Right lobe of liver (tissue), 6 donors: ENCODE results near the gene SEC31A. TPM values are rescaled to one million over a fixed set of nuclear protein-coding genes. Genes with fewer than 3 reads are reported as not detected.

Experiments
- ATAC-seq, 4 donors: fragments of 200-7000 bp; cut with Tn5 transposase; one replicate each; pipeline ENCODE4 v1.9.1; 2020; ENCODE audit warnings: mild to moderate bottlenecking in 4 of 4, moderate library complexity in 4 of 4
- DNase-seq, 3 donors: peaks; one replicate each; pipeline ENCODE4 v3.0.0-alpha.2; 2020
- H3K27ac ChIP-seq, 3 donors: fragments of 200-600 bp; one replicate each; pipeline ENCODE4 v1.8.0; 2022
- H3K27me3 ChIP-seq, 2 donors: fragments of 200-600 bp; one replicate each; pipeline ENCODE4 v1.8.0; 2022
- H3K36me3 ChIP-seq, 4 donors: fragments of 200-600 bp; sonication (generic) in 1 of 4; one replicate each; pipeline versions ENCODE4 v1.5.1 to v1.8.0; 2017 to 2022; ENCODE audit warnings: control low read depth in 1 of 4
- H3K4me1 ChIP-seq, 4 donors: fragments of 200-600 bp; sonication (generic) in 1 of 4; one replicate each; pipeline versions ENCODE4 v1.5.1 to v1.8.0; 2017 to 2022; ENCODE audit warnings: control low read depth in 1 of 4
- H3K4me3 ChIP-seq, 3 donors: fragments of 200-600 bp; one replicate each; pipeline ENCODE4 v1.8.0; 2022
- H3K9me3 ChIP-seq, 4 donors: fragments of 200-600 bp; sonication (generic) in 1 of 4; one replicate each; pipeline versions ENCODE4 v1.5.1 to v1.8.0; 2017 to 2022; ENCODE audit warnings: control low read depth in 1 of 4
- POLR2A ChIP-seq: fragments of 450-650 bp; IDR thresholded peaks from one replicate; pipeline ENCODE4 v1.6.1; 2017; ENCODE audit warnings: antibody characterized with exemption, mild to moderate bottlenecking
- WGBS: methylation state at CpG from one replicate; pipeline ENCODE4 v1.1.6; 2018; ENCODE audit warnings: low coverage, low lambda C conversion rate; ENCODE audit not compliant: insufficient coverage; ENCODE audit errors: missing lambda C conversion rate; 5-methylcytosine and 5-hydroxymethylcytosine counted together
- intact Hi-C, 2 donors: fragments of 100-400 bp; cut with DNase I; formaldehyde crosslinking; loops; one replicate each; pipeline versions ENCODE4 v1.11.2 to v1.14.1; 2022
- total RNA-seq, 6 experiments: library from RNA; depleted of rRNA in 2 of 6; stranded (reverse); fragments of >200 nt in 2 of 6; fragmentation: NEBNext Ultra II Directional in 3 of 6; extraction: Animal tissue kit (Norgen Biotek cat#: 25700) in 3 of 6; gene quantifications; one replicate each; pipeline versions ENCODE4 v1.1.0 to v1.2.4, GENCODE V29; 2016 to 2023
- TF ChIP-seq, protein P1 (sequence below), 4 donors: fragments of 200-600 bp in 3 of 4; fragments of 450-650 bp in 1 of 4; IDR thresholded peaks; one replicate each; pipeline versions ENCODE4 v1.5.1 to v1.8.0; 2016 to 2022; ENCODE audit warnings: antibody characterized with exemption in 4 of 4, mild to moderate bottlenecking in 2 of 4
- donor health status: DM: no; HTN: yes; CAD: no.
- donor health status: DM: no; HTN: no; CAD: no.
- donor health status: DM: no; HTN: no; CAD: no.
- donor health status: DM: no; HTN: yes; CAD: no.
- donor health status: DM: no; HTN: yes; CAD: no.

SEC31A gene
- total RNA-seq, 6 experiments from 2014 or later, result 117 to 161 (median 128) TPM

DNA sequence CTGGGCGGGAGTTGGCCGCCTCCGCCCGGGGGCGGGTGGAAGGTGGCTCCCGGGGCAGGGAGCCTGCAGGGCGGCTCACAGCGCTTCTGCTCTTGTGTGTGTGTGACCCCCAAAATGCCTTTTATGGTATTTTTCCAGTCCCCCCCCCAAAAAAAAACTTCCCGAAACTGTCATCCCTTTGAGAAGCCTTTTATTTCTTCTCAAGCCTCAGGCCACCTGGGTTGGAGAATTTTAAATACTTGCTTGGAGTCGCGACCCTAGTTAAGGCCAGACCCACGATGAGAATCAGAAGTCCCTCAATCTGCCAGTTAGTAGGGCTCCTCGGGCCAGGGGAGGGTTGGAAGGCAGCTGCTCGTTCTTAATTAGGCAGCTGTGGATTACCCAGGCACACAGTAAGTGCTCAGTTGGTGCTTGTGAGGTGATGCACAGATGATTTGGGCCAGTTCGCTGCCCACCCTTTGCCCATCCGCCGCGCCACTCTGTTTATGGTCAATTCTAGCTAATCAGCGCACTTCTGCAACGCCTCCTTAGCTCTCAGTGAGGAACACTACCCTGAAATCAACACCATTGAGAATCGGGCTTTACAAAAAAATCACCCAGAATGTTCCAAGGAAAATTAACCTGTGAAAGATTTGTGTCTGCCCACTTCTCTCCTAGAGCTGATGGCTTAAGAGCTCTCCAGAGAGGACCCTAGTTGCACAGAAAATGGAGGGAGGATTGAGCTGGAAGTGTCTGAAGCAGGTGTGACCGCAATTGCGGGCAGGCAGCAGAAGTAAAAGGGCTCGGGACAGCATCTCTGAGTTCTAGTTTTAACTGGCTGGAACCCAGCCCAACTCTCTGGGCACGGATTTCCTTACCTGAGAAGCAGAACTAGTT lies 91.7 kb downstream of the SEC31A start:
- peak overlapping the region; percentile 47 to 55 (median 49) for H3K4me3 ChIP-seq
- TF ChIP-seq, protein P1, sequence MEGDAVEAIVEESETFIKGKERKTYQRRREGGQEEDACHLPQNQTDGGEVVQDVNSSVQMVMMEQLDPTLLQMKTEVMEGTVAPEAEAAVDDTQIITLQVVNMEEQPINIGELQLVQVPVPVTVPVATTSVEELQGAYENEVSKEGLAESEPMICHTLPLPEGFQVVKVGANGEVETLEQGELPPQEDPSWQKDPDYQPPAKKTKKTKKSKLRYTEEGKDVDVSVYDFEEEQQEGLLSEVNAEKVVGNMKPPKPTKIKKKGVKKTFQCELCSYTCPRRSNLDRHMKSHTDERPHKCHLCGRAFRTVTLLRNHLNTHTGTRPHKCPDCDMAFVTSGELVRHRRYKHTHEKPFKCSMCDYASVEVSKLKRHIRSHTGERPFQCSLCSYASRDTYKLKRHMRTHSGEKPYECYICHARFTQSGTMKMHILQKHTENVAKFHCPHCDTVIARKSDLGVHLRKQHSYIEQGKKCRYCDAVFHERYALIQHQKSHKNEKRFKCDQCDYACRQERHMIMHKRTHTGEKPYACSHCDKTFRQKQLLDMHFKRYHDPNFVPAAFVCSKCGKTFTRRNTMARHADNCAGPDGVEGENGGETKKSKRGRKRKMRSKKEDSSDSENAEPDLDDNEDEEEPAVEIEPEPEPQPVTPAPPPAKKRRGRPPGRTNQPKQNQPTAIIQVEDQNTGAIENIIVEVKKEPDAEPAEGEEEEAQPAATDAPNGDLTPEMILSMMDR (IDR thresholded peaks at IDR 0.05), result no peak
- no peak for TF ChIP-seq POLR2A
- no peaks in the 10 kb centered on the region for H3K36me3 ChIP-seq
- DNase-seq, result no peak
- H3K4me1 ChIP-seq, result peaks cover 0 to 18% (median 4%) of the 10 kb centered on the region in 4 donors
- H3K27me3 ChIP-seq, result no peaks in the 10 kb centered on the region
- H3K9me3 ChIP-seq, result no peaks in the 10 kb centered on the region
- H3K27ac ChIP-seq, result no peak overlapping the region
- 10% methylated on average over 15 of the region's 25 CpGs for WGBS
- peak in 1 of 4 donors; percentile 8 for ATAC-seq
- intact Hi-C loops, result no loop called here

DNA sequence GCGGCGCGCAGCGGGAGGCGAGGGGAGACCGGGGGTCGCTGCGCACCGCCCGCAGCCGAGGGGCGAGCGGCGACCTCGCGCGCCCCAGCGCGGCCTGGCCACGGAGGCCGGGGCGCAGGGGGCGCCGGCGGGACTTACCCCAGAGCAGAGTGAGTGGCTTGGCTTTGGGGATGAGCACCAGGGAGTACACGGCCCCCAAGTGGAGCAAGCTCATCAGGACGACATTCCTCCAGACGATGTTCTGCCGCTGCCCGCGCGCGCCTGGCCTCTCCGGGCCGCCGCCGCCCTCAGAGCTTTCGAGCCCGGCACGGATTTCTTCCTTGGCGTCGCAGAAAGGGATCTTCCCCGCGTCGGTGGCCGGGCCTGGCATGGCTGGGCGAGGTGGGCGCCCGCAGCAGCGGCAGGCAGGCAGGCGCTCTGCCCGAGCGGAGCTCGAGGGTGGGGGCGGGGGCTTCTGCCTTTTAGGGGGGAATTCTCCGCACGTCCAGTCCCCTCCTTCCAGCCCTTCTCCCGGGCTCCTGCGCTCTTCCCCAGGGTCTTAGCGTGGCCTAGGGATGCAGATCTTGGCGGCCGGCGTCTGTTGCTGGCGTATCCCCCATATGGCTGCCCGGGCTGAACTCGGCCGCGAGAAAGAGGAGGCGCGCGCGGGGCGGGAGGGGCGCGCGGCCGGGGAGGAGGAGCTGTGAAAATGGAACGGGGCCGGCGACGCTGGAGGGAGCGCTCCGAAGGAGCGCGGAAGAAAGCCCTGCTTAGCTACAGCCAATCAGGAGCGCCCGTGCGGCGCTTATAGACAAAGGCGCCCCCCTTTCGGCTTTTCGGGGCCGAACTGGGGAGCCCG lies 92.6 kb downstream of the SEC31A start, which contains the start of gene SCD5:
TSS of gene SCD5 (minus strand) at position 629 of the 838 bp plus-strand sequence. CDS start at position 370, 259 bp downstream.
- WGBS, result 2% methylated on average over 13 of the region's 94 CpGs
- Histone ChIP-seq H3K4me1 (peaks cover 0 to 18% (median 4%) of the 10 kb centered on the region in 4 donors), H3K9me3 (no peaks in the 10 kb centered on the region), H3K27me3 (no peaks in the 10 kb centered on the region), H3K36me3 (no peaks in the 10 kb centered on the region), H3K27ac (no peak within 1 kb of the TSS), H3K4me3 (peak within 1 kb of the TSS; percentile 47 to 55 (median 49))
- ATAC-seq (peak; percentile 74 to 85 (median 82)), DNase-seq (peak in 2 of 3 donors; percentile 50 to 58)
- intact Hi-C loops, result no loop called here
- no peak for TF ChIP-seq POLR2A
- TF ChIP-seq, protein P1 (IDR thresholded peaks at IDR 0.05), result no peak

DNA sequence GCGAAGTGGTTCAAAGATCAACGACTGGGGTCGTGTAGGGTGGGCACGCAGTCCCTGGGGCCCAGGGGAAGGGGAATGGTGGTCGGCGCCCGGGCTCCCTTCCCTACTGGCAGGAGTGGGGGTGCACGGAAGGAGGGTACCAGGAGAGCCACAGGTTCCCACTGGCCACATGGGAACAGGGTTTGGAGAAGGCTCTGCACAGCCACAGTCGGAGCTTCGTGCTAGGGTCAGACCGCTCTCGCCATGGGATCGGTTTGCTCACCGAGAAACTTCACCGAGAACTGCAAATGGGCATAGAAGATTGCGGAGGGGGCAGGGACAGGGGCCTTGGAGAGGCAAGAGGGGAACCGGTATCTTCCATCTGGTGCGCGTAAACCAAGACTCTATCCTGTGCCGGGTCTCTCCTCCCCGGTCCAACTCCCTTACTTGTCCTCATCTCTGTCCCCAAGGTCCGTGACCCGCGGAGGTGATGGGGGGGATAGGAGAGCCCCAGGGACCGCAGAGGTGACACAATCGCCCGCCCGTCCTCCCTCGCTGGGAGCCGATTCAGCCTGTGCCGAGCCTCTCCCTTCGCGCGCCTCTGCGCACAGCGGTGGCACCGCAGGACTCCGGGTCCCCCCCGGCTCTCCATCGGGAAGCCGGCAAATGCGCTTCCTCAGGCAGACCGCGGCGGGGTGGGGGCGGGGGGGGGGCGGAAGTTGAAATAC lies 93.4 kb downstream of the SEC31A start:
- intact Hi-C loops, result no loop called here
- TF ChIP-seq POLR2A, result no peak
- TF ChIP-seq, protein P1 (IDR thresholded peaks at IDR 0.05), result no peak
- ATAC-seq (peak in 3 of 4 donors; percentile 5 to 27 (median 7)), DNase-seq (no peak)
- WGBS, result 23% methylated on average over 19 of the region's 47 CpGs
- no peaks in the 10 kb centered on the region for H3K36me3 ChIP-seq
- peaks cover 0 to 18% (median 4%) of the 10 kb centered on the region in 4 donors for H3K4me1 ChIP-seq
- no peak overlapping the region for H3K27ac ChIP-seq
- no peaks in the 10 kb centered on the region for H3K9me3 ChIP-seq
- H3K27me3 ChIP-seq, result no peaks in the 10 kb centered on the region
- peak overlapping the region; percentile 47 to 55 (median 49) for H3K4me3 ChIP-seq

DNA sequence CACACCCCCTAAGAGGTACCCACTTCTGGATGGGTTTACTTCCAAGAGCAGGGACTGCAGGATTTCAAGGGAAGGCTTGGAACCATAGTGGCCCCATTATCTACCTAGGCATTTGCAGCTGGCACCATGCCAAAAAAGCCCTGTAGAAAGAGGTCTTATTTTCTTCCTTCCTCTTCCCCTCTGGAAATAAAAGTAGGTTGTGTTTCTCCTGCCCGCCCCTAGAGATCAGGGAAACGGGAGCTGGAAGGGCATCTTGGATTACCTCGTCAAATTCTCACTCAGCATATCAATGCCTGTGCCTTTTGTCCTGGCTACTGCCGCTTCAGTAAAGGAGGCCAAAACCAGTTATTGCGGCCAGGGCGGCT lies 93.9 kb downstream of the SEC31A start:
- peaks cover 0 to 18% (median 4%) of the 10 kb centered on the region in 4 donors for H3K4me1 ChIP-seq
- TF ChIP-seq POLR2A, result no peak
- TF ChIP-seq, protein P1 (IDR thresholded peaks at IDR 0.05), result no peak
- no peaks in the 10 kb centered on the region for H3K27me3 ChIP-seq
- intact Hi-C loops, result no loop called here
- H3K9me3 ChIP-seq, result no peaks in the 10 kb centered on the region
- H3K36me3 ChIP-seq, result no peaks in the 10 kb centered on the region
- WGBS, result 56% methylated on average over 6 of the region's 6 CpGs
- ATAC-seq (no peak), DNase-seq (no peak)
- peak overlapping the region in 1 of 3 donors; percentile 55 for H3K4me3 ChIP-seq
- no peak overlapping the region for H3K27ac ChIP-seq
